Cardiac muscle cell (in vitro differentiated cells and primary cell): Measurements from ENCODE around the gene SLC47A2. TPM values are rescaled to one million over a fixed set of nuclear protein-coding genes. Genes with fewer than 3 reads are reported as not detected.

Experiments used
- DNase-seq, 2 donors: peaks; one replicate each; pipeline versions ENCODE4 v3.0.0 to v3.0.0-alpha.2; 2010 to 2017; ENCODE audit warnings: low read depth in 1 of 2, low spot score in 1 of 2
- H3K27ac ChIP-seq: fragments of 200-600 bp; sonication (generic); 2 replicates; pipeline ENCODE4 v1.5.1; 2016
- H3K27me3 ChIP-seq: fragments of 200-600 bp; sonication (generic); 2 replicates; pipeline ENCODE4 v1.6.0; 2016; ENCODE audit warnings: control low read depth
- H3K36me3 ChIP-seq: fragments of 200-600 bp; sonication (generic); 2 replicates; pipeline ENCODE4 v1.5.1; 2016; ENCODE audit warnings: control low read depth
- H3K4me1 ChIP-seq: fragments of 200-600 bp; sonication (generic); 2 replicates; pipeline ENCODE4 v1.8.1; 2017; ENCODE audit warnings: low read depth, mild to moderate bottlenecking, mixed run types
- H3K4me3 ChIP-seq: fragments of 200-600 bp; sonication (generic); 2 replicates; pipeline ENCODE4 v1.5.1; 2016; ENCODE audit warnings: mild to moderate bottlenecking
- H3K9me3 ChIP-seq: fragments of 200-600 bp; sonication (generic); 2 replicates; pipeline ENCODE4 v1.5.1; 2017; ENCODE audit warnings: low read depth, mild to moderate bottlenecking, control low read depth
- CTCF ChIP-seq: IDR thresholded peaks from 2 replicates; pipeline ENCODE4 v1.5.1; 2012; ENCODE audit warnings: low read depth, mild to moderate bottlenecking, low read length
- polyA plus RNA-seq: library from polyadenylated mRNA; unstranded; fragments of >200 nt; fragmentation: Nextera tagmentation; extraction: Ambion mirVana; gene quantifications from 2 replicates; pipeline ENCODE4 v1.2.1, GENCODE V29; 2016
- total RNA-seq: library from RNA; depleted of rRNA; stranded (reverse); fragments of >200 nt; gene quantifications from 2 replicates; pipeline ENCODE4 v1.2.3, GENCODE V29; 2016

Gene SLC47A2
- total and polyA plus RNA-seq, 2 experiments from 2014 or later = 0.27 to 0.37 TPM

- peaks cover 15% of the 10 kb centered on the region for H3K4me1 ChIP-seq
- no peaks in the 10 kb centered on the region for H3K9me3 ChIP-seq
- H3K27ac ChIP-seq = no peak overlapping the region
- H3K4me3 ChIP-seq = no peak overlapping the region
- no peak for DNase-seq
- peaks cover 32% of the 10 kb centered on the region for H3K36me3 ChIP-seq
- no peaks in the 10 kb centered on the region for H3K27me3 ChIP-seq
- TF ChIP-seq CTCF = no peak
Observed at GRCh38 chr17:19654896-19655295, 61.5 kb downstream of the SLC47A2 start.

- no peak for DNase-seq
- Histone ChIP-seq H3K4me1 (peaks cover 20% of the 10 kb centered on the region), H3K36me3 (peaks cover 32% of the 10 kb centered on the region), H3K27me3 (no peaks in the 10 kb centered on the region), H3K27ac (no peak overlapping the region), H3K4me3 (no peak overlapping the region), H3K9me3 (no peaks in the 10 kb centered on the region)
- no peak for TF ChIP-seq CTCF
Observed at GRCh38 chr17:19654342-19654886, 62.0 kb downstream of the SLC47A2 start.

GRCh38 chr17:19652595-19652994 is 63.8 kb downstream of the SLC47A2 start:
- no peaks in the 10 kb centered on the region for H3K27me3 ChIP-seq
- peaks cover 26% of the 10 kb centered on the region for H3K36me3 ChIP-seq
- peak in 1 of 2 donors; percentile 64 for DNase-seq
- H3K4me3 ChIP-seq = no peak overlapping the region
- peaks cover 24% of the 10 kb centered on the region for H3K4me1 ChIP-seq
- H3K27ac ChIP-seq = no peak overlapping the region
- TF ChIP-seq CTCF = no peak
- H3K9me3 ChIP-seq = no peaks in the 10 kb centered on the region

- H3K4me1 ChIP-seq = peaks cover 33% of the 10 kb centered on the region
- H3K36me3 ChIP-seq = peaks cover 18% of the 10 kb centered on the region
- no peaks in the 10 kb centered on the region for H3K9me3 ChIP-seq
- peak overlapping the region; percentile 25 for H3K27ac ChIP-seq
- no peak for DNase-seq
- TF ChIP-seq CTCF = no peak
- no peak overlapping the region for H3K4me3 ChIP-seq
- no peaks in the 10 kb centered on the region for H3K27me3 ChIP-seq
Observed at GRCh38 chr17:19651451-19652238, 64.7 kb downstream of the SLC47A2 start.

- Histone ChIP-seq H3K36me3 (peaks cover 14% of the 10 kb centered on the region), H3K9me3 (no peaks in the 10 kb centered on the region), H3K27me3 (no peaks in the 10 kb centered on the region), H3K27ac (no peak overlapping the region), H3K4me3 (no peak overlapping the region), H3K4me1 (peaks cover 36% of the 10 kb centered on the region)
- no peak for DNase-seq
- no peak for TF ChIP-seq CTCF
Observed at GRCh38 chr17:19650826-19651225, 65.6 kb downstream of the SLC47A2 start.
